HepG2 (cell line): ENCODE measurements around the gene HDAC5. TPM values are rescaled to one million over a fixed set of nuclear protein-coding genes. Genes with fewer than 3 reads are reported as not detected.

Experiments
- ATF5 ChIP-seq: sonication (generic); formaldehyde crosslinking; IDR thresholded peaks from 2 replicates; pipeline ENCODE4 v1.4.0; 2020; ENCODE audit warnings: mild to moderate bottlenecking, low read depth, missing genetic modification reagents
- GTF3A ChIP-seq: sonication (generic); formaldehyde crosslinking; conservative IDR thresholded peaks from 2 replicates; pipeline ENCODE4 v1.4.0; 2020; ENCODE audit warnings: mild to moderate bottlenecking, missing genetic modification reagents
- HNRNPL ChIP-seq: fragments of 200-400 bp; formaldehyde crosslinking; IDR thresholded peaks from 2 replicates; pipeline ENCODE4 v1.6.1; 2017; ENCODE audit warnings: mild to moderate bottlenecking, low read depth, low read length
- HOXA5 ChIP-seq: sonication (generic); formaldehyde crosslinking; IDR thresholded peaks from 2 replicates; pipeline ENCODE4 v1.4.0; 2020; ENCODE audit warnings: missing genetic modification reagents
- JUN ChIP-seq: sonication (generic); formaldehyde crosslinking; IDR thresholded peaks from 2 replicates; pipeline ENCODE4 v1.4.0; 2020; ENCODE audit warnings: mild to moderate bottlenecking, missing genetic modification reagents
- MAFK ChIP-seq, 2 experiments: IDR thresholded peaks in 1 of 2; conservative IDR thresholded peaks in 1 of 2; 2 replicates each; pipeline ENCODE4 v1.6.1; 2011; ENCODE audit warnings: improper control_type of control experiment in 2 of 2, low read length in 2 of 2
- MAX ChIP-seq: IDR thresholded peaks from 2 replicates; pipeline ENCODE4 v1.6.1; 2012; ENCODE audit warnings: inconsistent platforms
- NR2F6 ChIP-seq, 2 experiments: IDR thresholded peaks; 2 replicates each; pipeline ENCODE4 v1.6.1; 2016; ENCODE audit warnings: antibody characterized with exemption in 1 of 2, mild to moderate bottlenecking in 1 of 2
- POLR2AphosphoS5 ChIP-seq: IDR thresholded peaks from 2 replicates; pipeline ENCODE4 v1.6.1; 2012; ENCODE audit warnings: low read depth, low read length
- RARA ChIP-seq: IDR thresholded peaks from 2 replicates; pipeline ENCODE4 v1.6.1; 2016; ENCODE audit warnings: missing genetic modification reagents, missing compliant biosample characterization
- RFXAP ChIP-seq: sonication (generic); formaldehyde crosslinking; IDR thresholded peaks from 2 replicates; pipeline ENCODE4 v1.4.0; 2020; ENCODE audit warnings: missing genetic modification reagents, borderline replicate concordance
- SRF ChIP-seq: IDR thresholded peaks from 2 replicates; pipeline ENCODE4 v1.6.1; 2011; ENCODE audit warnings: mild to moderate bottlenecking, low read depth, low read length, moderate library complexity
- SRSF1 ChIP-seq: fragments of 200-400 bp; formaldehyde crosslinking; optimal IDR thresholded peaks from 2 replicates; pipeline ENCODE3; 2017; ENCODE audit warnings: mild to moderate bottlenecking, low read depth, low read length, moderate library complexity
- XBP1 ChIP-seq: sonication (generic); formaldehyde crosslinking; IDR thresholded peaks from 2 replicates; pipeline ENCODE4 v1.5.0; 2020; ENCODE audit warnings: missing genetic modification reagents
- ZBTB14 ChIP-seq: sonication (generic); formaldehyde crosslinking; IDR thresholded peaks from 2 replicates; pipeline ENCODE4 v1.4.0; 2020; ENCODE audit warnings: missing genetic modification reagents
- ZNF383 ChIP-seq: sonication (generic); formaldehyde crosslinking; IDR thresholded peaks from 2 replicates; pipeline ENCODE4 v1.4.0; 2020; ENCODE audit warnings: missing genetic modification reagents, mild to moderate bottlenecking, borderline replicate concordance
- ZNF468 ChIP-seq: sonication (generic); formaldehyde crosslinking; IDR thresholded peaks from 2 replicates; pipeline ENCODE4 v1.8.0; 2022; ENCODE audit warnings: mild to moderate bottlenecking, moderate library complexity, missing genetic modification reagents
- ZNF543 ChIP-seq: sonication (generic); formaldehyde crosslinking; IDR thresholded peaks from 2 replicates; pipeline ENCODE4 v1.4.0; 2020; ENCODE audit warnings: mild to moderate bottlenecking, missing genetic modification reagents
- ZNF547 ChIP-seq: sonication (generic); formaldehyde crosslinking; IDR thresholded peaks from 2 replicates; pipeline ENCODE4 v1.5.1; 2020; ENCODE audit warnings: mild to moderate bottlenecking, missing genetic modification reagents
- polyA plus RNA-seq, 8 experiments: library from polyadenylated mRNA; depleted of rRNA in 3 of 8; stranded (reverse) in 7 of 8; unstranded in 1 of 8; fragments of >200 nt; fragmentation: Illumina TruSeq in 4 of 8; extraction: Trizol in 4 of 8; gene quantifications; 2 replicates each; pipeline versions ENCODE4 v1.2.1 to v1.2.3, GENCODE V29; 2011 to 2016; ENCODE audit warnings: low read depth in 4 of 8, missing spikeins in 1 of 8, mixed read lengths in 1 of 8; ENCODE audit not compliant: insufficient read depth in 1 of 8
- total RNA-seq, 5 experiments: library from RNA; depleted of rRNA; stranded (reverse); fragments of >200 nt; fragmentation: Illumina TruSeq; extraction: Trizol; gene quantifications; 2 replicates each; pipeline ENCODE4 v1.2.3, GENCODE V29; 2016; ENCODE audit warnings: low read depth in 1 of 5
- TF ChIP-seq, protein P1 (sequence below), 2 experiments: IDR thresholded peaks; 2 replicates each; pipeline ENCODE4 v1.6.1; 2011 to 2012; ENCODE audit warnings: low read length in 2 of 2, borderline replicate concordance in 1 of 2, low read depth in 1 of 2, mild to moderate bottlenecking in 1 of 2, moderate library complexity in 1 of 2
- TF ChIP-seq, protein P2 (sequence below): sonication (generic); formaldehyde crosslinking; IDR thresholded peaks from 2 replicates; pipeline ENCODE4 v1.4.0; 2020; ENCODE audit warnings: missing genetic modification reagents
- TF ChIP-seq, protein P3 (sequence below): IDR thresholded peaks from 2 replicates; pipeline ENCODE4 v1.6.1; 2016; ENCODE audit warnings: low read depth, borderline replicate concordance

Gene HDAC5
- total and polyA plus RNA-seq, 2 of the 13 experiments (the other 11 are each of a cell fraction or from before 2014, with no cell fraction given) = 46.4 to 85.4 TPM

- TF ChIP-seq ATF5 (CRISPR knock-in tag) (no peak), GTF3A (CRISPR knock-in tag) (0 out of 2 replicates have a peak, but pooled peaks have one; percentile 72), JUN (CRISPR knock-in tag) (peak; percentile 90), SRSF1 (peak; percentile 100), ZNF543 (CRISPR knock-in tag) (peak; percentile 98), HNRNPL (peak; percentile 97), HOXA5 (CRISPR knock-in tag) (peak; percentile 98), ZBTB14 (CRISPR knock-in tag) (no peak), POLR2AphosphoS5 (peak; percentile 93), NR2F6 (IDR thresholded peaks at IDR 0.05) (peak; percentile 93), NR2F6 (CRISPR knock-in tag; IDR thresholded peaks at IDR 0.05) (peak; percentile 97), ZNF547 (CRISPR knock-in tag) (peak; percentile 76), MAX (peak; percentile 89), RFXAP (peak; percentile 88; the same call in 1 of the 2 replicates), MAFK (conservative IDR thresholded peaks at IDR 0.05 in 1 of 2, IDR thresholded peaks at IDR 0.05 in 1 of 2; ENCODE audit: low read length in 2 of 2) (no peak), SRF (peak; percentile 43; the same call in 1 of the 2 replicates), ZNF468 (CRISPR knock-in tag) (0 out of 2 replicates have a peak, but pooled peaks have one; percentile 50), RARA (CRISPR knock-in tag) (peak; percentile 97), XBP1 (no peak), ZNF383 (CRISPR knock-in tag) (peak; percentile 66; the same call in 1 of the 2 replicates)
- TF ChIP-seq, protein P1, sequence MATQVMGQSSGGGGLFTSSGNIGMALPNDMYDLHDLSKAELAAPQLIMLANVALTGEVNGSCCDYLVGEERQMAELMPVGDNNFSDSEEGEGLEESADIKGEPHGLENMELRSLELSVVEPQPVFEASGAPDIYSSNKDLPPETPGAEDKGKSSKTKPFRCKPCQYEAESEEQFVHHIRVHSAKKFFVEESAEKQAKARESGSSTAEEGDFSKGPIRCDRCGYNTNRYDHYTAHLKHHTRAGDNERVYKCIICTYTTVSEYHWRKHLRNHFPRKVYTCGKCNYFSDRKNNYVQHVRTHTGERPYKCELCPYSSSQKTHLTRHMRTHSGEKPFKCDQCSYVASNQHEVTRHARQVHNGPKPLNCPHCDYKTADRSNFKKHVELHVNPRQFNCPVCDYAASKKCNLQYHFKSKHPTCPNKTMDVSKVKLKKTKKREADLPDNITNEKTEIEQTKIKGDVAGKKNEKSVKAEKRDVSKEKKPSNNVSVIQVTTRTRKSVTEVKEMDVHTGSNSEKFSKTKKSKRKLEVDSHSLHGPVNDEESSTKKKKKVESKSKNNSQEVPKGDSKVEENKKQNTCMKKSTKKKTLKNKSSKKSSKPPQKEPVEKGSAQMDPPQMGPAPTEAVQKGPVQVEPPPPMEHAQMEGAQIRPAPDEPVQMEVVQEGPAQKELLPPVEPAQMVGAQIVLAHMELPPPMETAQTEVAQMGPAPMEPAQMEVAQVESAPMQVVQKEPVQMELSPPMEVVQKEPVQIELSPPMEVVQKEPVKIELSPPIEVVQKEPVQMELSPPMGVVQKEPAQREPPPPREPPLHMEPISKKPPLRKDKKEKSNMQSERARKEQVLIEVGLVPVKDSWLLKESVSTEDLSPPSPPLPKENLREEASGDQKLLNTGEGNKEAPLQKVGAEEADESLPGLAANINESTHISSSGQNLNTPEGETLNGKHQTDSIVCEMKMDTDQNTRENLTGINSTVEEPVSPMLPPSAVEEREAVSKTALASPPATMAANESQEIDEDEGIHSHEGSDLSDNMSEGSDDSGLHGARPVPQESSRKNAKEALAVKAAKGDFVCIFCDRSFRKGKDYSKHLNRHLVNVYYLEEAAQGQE (IDR thresholded peaks at IDR 0.05; ENCODE audit: borderline replicate concordance in 1 of 2, low read depth in 1 of 2, low read length in 2 of 2) = peak in 1 of 2 experiments; percentile 72; a peak in 1 of 4 replicates
- TF ChIP-seq, protein P2, sequence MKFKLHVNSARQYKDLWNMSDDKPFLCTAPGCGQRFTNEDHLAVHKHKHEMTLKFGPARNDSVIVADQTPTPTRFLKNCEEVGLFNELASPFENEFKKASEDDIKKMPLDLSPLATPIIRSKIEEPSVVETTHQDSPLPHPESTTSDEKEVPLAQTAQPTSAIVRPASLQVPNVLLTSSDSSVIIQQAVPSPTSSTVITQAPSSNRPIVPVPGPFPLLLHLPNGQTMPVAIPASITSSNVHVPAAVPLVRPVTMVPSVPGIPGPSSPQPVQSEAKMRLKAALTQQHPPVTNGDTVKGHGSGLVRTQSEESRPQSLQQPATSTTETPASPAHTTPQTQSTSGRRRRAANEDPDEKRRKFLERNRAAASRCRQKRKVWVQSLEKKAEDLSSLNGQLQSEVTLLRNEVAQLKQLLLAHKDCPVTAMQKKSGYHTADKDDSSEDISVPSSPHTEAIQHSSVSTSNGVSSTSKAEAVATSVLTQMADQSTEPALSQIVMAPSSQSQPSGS (CRISPR knock-in tag) = peak; percentile 86
- TF ChIP-seq, protein P3, sequence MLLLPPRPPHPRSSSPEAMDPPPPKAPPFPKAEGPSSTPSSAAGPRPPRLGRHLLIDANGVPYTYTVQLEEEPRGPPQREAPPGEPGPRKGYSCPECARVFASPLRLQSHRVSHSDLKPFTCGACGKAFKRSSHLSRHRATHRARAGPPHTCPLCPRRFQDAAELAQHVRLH = peak; percentile 83; the same call in 1 of the 2 replicates
Measured at GRCh38 chr17:44110823-44111633, 12.4 kb downstream of the HDAC5 start (continued).
